HEK293 (cell line): Measurements from ENCODE around the gene ICAM4.

Source experiments
- CTCF ChIA-PET: fragments of 350-600 bp; formaldehyde crosslinking; extraction: SDS; loops from one replicate; lab custom pipeline; 2021; ENCODE audit warnings: antibody characterized with exemption; lab: Yijun Ruan, JAX
- POLR2A ChIA-PET: fragments of 300-600 bp; formaldehyde crosslinking; extraction: SDS; loops from one replicate; lab custom pipeline; 2020; ENCODE audit warnings: antibody characterized with exemption, inconsistent platforms; lab: Yijun Ruan, JAX
- H3K27ac ChIP-seq: fragments of 200-500 bp; sonication (Bioruptor generic); 2 replicates; pipeline ENCODE4 v1.5.1; 2014; ENCODE audit warnings: low read depth, low read length, control low read depth, inconsistent platforms; ENCODE audit errors: extremely low read depth
- H3K36me3 ChIP-seq, 2 experiments: fragments of 200-500 bp in 1 of 2; sonication (Bioruptor generic) in 1 of 2; 1 replicate in 1 of 2; 2 replicates in 1 of 2; pipeline ENCODE4 v1.5.1; 2014 to 2017; ENCODE audit warnings: inconsistent platforms in 2 of 2, low read length in 2 of 2; ENCODE audit not compliant: control insufficient read depth in 2 of 2, insufficient read depth in 1 of 2
- H3K4me1 ChIP-seq: fragments of 200-500 bp; sonication (Bioruptor generic); 2 replicates; pipeline ENCODE4 v1.5.1; 2014; ENCODE audit warnings: mild to moderate bottlenecking, low read length, inconsistent platforms; ENCODE audit not compliant: control insufficient read depth, insufficient read depth
- H3K4me3 ChIP-seq: 2 replicates; pipeline ENCODE4 v1.5.1; 2011; ENCODE audit warnings: low read depth, mild to moderate bottlenecking, control low read depth, low read length, moderate library complexity
- H3K9me3 ChIP-seq: fragments of 200-500 bp; sonication (Bioruptor generic); 2 replicates; pipeline ENCODE4 v1.5.1; 2014; ENCODE audit warnings: low read depth, low read length, inconsistent platforms; ENCODE audit not compliant: control insufficient read depth, insufficient read depth
- EGR2 ChIP-seq: fragments of 450-650 bp; formaldehyde crosslinking; IDR thresholded peaks from 2 replicates; pipeline ENCODE4 v1.5.1; 2016; ENCODE audit warnings: low read depth, missing biosample characterization, missing genetic modification characterization
- FEZF1 ChIP-seq: fragments of 450-650 bp; formaldehyde crosslinking; IDR thresholded peaks from 2 replicates; pipeline ENCODE4 v1.5.1; 2016; ENCODE audit warnings: missing biosample characterization, missing genetic modification characterization
- IKZF3 ChIP-seq: fragments of 450-650 bp; IDR thresholded peaks from 2 replicates; pipeline ENCODE4 v1.5.0; 2018; ENCODE audit warnings: missing biosample characterization, mild to moderate bottlenecking, missing genetic modification characterization, moderate library complexity
- MZF1 ChIP-seq: fragments of 450-650 bp; formaldehyde crosslinking; IDR thresholded peaks from 2 replicates; pipeline ENCODE4 v1.5.1; 2017; ENCODE audit warnings: missing biosample characterization, missing genetic modification characterization, borderline replicate concordance
- PRDM4 ChIP-seq: fragments of 450-650 bp; formaldehyde crosslinking; IDR thresholded peaks from 2 replicates; pipeline ENCODE4 v1.5.1; 2017; ENCODE audit warnings: missing biosample characterization, missing genetic modification characterization
- WT1 ChIP-seq: fragments of 450-650 bp; formaldehyde crosslinking; IDR thresholded peaks from 2 replicates; pipeline ENCODE4 v1.5.1; 2016; ENCODE audit warnings: missing biosample characterization, missing genetic modification characterization
- ZBTB6 ChIP-seq: fragments of 450-650 bp; formaldehyde crosslinking; IDR thresholded peaks from 2 replicates; pipeline ENCODE4 v1.5.1; 2017; ENCODE audit warnings: missing biosample characterization, missing genetic modification characterization
- ZFP3 ChIP-seq: fragments of 450-650 bp; formaldehyde crosslinking; IDR thresholded peaks from 2 replicates; pipeline ENCODE4 v1.5.1; 2016; ENCODE audit warnings: low read depth, missing biosample characterization, missing genetic modification characterization
- ZNF18 ChIP-seq: fragments of 450-650 bp; formaldehyde crosslinking; IDR thresholded peaks from 2 replicates; pipeline ENCODE4 v1.5.1; 2016; ENCODE audit warnings: missing biosample characterization, missing genetic modification characterization
- ZNF184 ChIP-seq: fragments of 450-650 bp; IDR thresholded peaks from 2 replicates; pipeline ENCODE4 v1.5.1; 2018; ENCODE audit warnings: missing biosample characterization, mild to moderate bottlenecking, missing genetic modification characterization
- ZNF214 ChIP-seq: fragments of 450-650 bp; formaldehyde crosslinking; IDR thresholded peaks from 2 replicates; pipeline ENCODE4 v1.5.1; 2017; ENCODE audit warnings: missing biosample characterization, mild to moderate bottlenecking, missing genetic modification characterization, borderline replicate concordance
- ZNF311 ChIP-seq: fragments of 450-650 bp; formaldehyde crosslinking; IDR thresholded peaks from 2 replicates; pipeline ENCODE4 v1.5.1; 2017; ENCODE audit warnings: missing biosample characterization, missing genetic modification characterization, borderline replicate concordance
- ZNF341 ChIP-seq: fragments of 450-650 bp; formaldehyde crosslinking; IDR thresholded peaks from 2 replicates; pipeline ENCODE4; 2016; ENCODE audit warnings: low read depth, missing biosample characterization, missing genetic modification characterization
- ZNF362 ChIP-seq: fragments of 450-650 bp; formaldehyde crosslinking; IDR thresholded peaks from 2 replicates; pipeline ENCODE4 v1.5.1; 2016; ENCODE audit warnings: missing biosample characterization, missing genetic modification characterization
- ZNF404 ChIP-seq: fragments of 450-650 bp; formaldehyde crosslinking; IDR thresholded peaks from 2 replicates; pipeline ENCODE4 v1.5.1; 2017; ENCODE audit warnings: missing biosample characterization, missing genetic modification characterization
- ZNF48 ChIP-seq: fragments of 450-650 bp; formaldehyde crosslinking; IDR thresholded peaks from 2 replicates; pipeline ENCODE4 v1.5.1; 2016; ENCODE audit warnings: missing biosample characterization, missing genetic modification characterization
- ZNF488 ChIP-seq: fragments of 450-650 bp; formaldehyde crosslinking; IDR thresholded peaks from 2 replicates; pipeline ENCODE4 v1.5.1; 2016; ENCODE audit warnings: missing biosample characterization, missing genetic modification characterization
- ZNF645 ChIP-seq: fragments of 450-650 bp; formaldehyde crosslinking; IDR thresholded peaks from 2 replicates; pipeline ENCODE4; 2016; ENCODE audit warnings: missing biosample characterization, missing genetic modification characterization
- ZNF707 ChIP-seq: fragments of 450-650 bp; formaldehyde crosslinking; IDR thresholded peaks from 2 replicates; pipeline ENCODE4 v1.5.1; 2016; ENCODE audit warnings: missing biosample characterization, missing genetic modification characterization
- ZNF792 ChIP-seq: fragments of 450-650 bp; formaldehyde crosslinking; IDR thresholded peaks from 2 replicates; pipeline ENCODE4 v1.5.1; 2016; ENCODE audit warnings: missing biosample characterization, missing genetic modification characterization

ICAM4 gene

GRCh38 chr19:10270616-10271394, 15.9 kb upstream of the ICAM4 start, which contains the start of gene ICAM1:
Gene ICAM1, plus strand, starts transcription at chr19:10271120. Its CDS starts 40 bp downstream, at chr19:10271160.
- no peaks in the 10 kb centered on the region for H3K4me1 ChIP-seq
- no peaks in the 10 kb centered on the region for H3K9me3 ChIP-seq
- TF ChIP-seq IKZF3 (tag by site-specific recombination) (no peak), ZNF488 (tag by site-specific recombination) (no peak), ZBTB6 (tag by site-specific recombination) (0 out of 2 replicates have a peak, but pooled peaks have one; percentile 9), PRDM4 (tag by site-specific recombination) (no peak)
- no peak within 1 kb of the TSS for H3K27ac ChIP-seq
- H3K36me3 ChIP-seq, result no peaks in the 10 kb centered on the region
- ChIA-PET CTCF (interaction anchor here (0.5 to 9.2 kb wide), 18 partner anchors 9 to 485 kb away, joined by 3 to 170 read pairs (median 4); partner anchors contain the start of genes ICAM5 and TYK2), POLR2A (interaction anchor here (0.5 to 2.5 kb wide), 11 partner anchors 12 to 281 kb away, joined by 3 to 17 read pairs (median 5); partner anchors contain the start of genes FDX2, ICAM5 and TYK2)
- H3K4me3 ChIP-seq, result no peak within 1 kb of the TSS

GRCh38 chr19:10271543-10272086, 15.1 kb upstream of the ICAM4 start:
- ChIA-PET POLR2A (interaction anchor here (0.5 to 2.5 kb wide), 7 partner anchors 11 to 280 kb away, joined by 3 to 17 read pairs (median 5); partner anchors contain the start of gene TYK2), CTCF (interaction anchor here (0.6 to 9.2 kb wide), 13 partner anchors 12 to 146 kb away, joined by 3 to 170 read pairs (median 6); partner anchors contain the start of gene ICAM5)
- no peaks in the 10 kb centered on the region for H3K9me3 ChIP-seq
- no peaks in the 10 kb centered on the region for H3K4me1 ChIP-seq
- H3K36me3 ChIP-seq, result no peaks in the 10 kb centered on the region
- H3K27ac ChIP-seq, result no peak overlapping the region
- TF ChIP-seq ZNF184 (tag by site-specific recombination) (peak; percentile 34; the same call in 1 of the 2 replicates), ZNF18 (tag by site-specific recombination) (0 out of 2 replicates have a peak, but pooled peaks have one; percentile 22), ZNF792 (no peak)
- H3K4me3 ChIP-seq, result no peak overlapping the region

GRCh38 chr19:10274589-10274988, 12.2 kb upstream of the ICAM4 start:
- Histone ChIP-seq H3K4me1 (no peaks in the 10 kb centered on the region), H3K4me3 (no peak overlapping the region), H3K9me3 (no peaks in the 10 kb centered on the region), H3K36me3 (no peaks in the 10 kb centered on the region), H3K27ac (no peak overlapping the region)
- ChIA-PET CTCF (interaction anchor here (1.0 to 1.2 kb wide), 2 partner anchors 16 to 114 kb away, joined by 3 to 4 read pairs; no protein-coding TSS in a partner anchor), POLR2A (interaction anchor here (0.6 to 1.6 kb wide), 4 partner anchors 15 to 123 kb away, joined by 3 read pairs; partner anchors contain the start of gene ICAM5)
- no peak for TF ChIP-seq ZNF311 (tag by site-specific recombination)
- no peak for TF ChIP-seq WT1
- no peak for TF ChIP-seq ZNF645
- no peak for TF ChIP-seq FEZF1
- TF ChIP-seq EGR2 (tag by site-specific recombination), result no peak
- TF ChIP-seq MZF1, result no peak
- no peak for TF ChIP-seq ZFP3 (tag by site-specific recombination)
- no peak for TF ChIP-seq ZNF48
- TF ChIP-seq ZNF707 (tag by site-specific recombination), result no peak
- TF ChIP-seq ZNF404, result no peak
- TF ChIP-seq ZNF341 (tag by site-specific recombination), result no peak
- TF ChIP-seq ZNF362 (tag by site-specific recombination), result no peak
- TF ChIP-seq ZNF214, result no peak
